Cerebellar nuclear complex (tissue), 1 donor: ENCODE measurements around the gene WDR90.
"Not testable (repeated sequence)": the region's sequence is repeated elsewhere in the genome, so short reads cannot be mapped to it uniquely, and the experiment has no call there.

Source experiments
- DNase-seq, 2 experiments: peaks; one replicate each; lab custom pipeline; 2025; lab: John Stamatoyannopoulos, UW

The WDR90 gene

DNA sequence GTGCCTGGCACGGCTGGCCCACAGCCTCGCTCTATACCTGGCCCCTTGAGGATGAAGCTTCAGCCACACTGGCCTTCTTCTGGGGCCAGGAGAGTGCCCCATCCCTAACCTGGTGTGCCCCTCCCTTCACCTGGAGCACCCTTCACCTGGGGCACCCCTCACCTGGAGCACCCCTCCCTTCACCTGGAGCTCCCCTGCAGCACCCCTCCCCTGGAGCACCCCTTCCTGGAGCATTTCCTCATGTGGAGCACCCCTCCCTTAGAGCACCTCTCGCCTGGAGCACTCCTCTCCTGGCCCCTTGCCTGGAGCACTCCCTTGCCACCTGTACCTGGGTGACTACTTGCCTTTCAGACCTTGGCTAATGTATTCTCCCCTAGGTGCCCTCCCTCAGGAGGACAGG, 58.9 kb downstream of the WDR90 start:
- no peak for DNase-seq

DNA sequence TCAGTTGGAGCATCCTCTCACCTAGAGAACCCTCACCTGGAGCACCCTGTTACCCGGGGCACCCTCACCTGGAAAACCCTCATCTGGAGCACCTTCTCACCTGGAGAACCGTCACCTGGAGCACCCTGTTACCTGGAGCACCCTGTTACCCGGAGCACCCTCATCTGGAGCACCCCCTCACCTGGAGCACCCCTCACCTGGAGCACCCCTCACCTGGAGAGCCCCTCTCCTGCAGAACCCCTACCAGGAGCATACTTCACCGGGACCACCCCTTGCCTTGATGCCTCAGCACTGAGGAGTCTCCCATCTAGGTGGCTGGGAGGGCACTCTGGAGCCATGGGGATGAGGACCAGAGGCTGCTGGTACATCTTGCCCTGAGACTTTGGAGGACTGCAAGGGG, 59.8 kb downstream of the WDR90 start:
- no peak for DNase-seq

- DNase-seq, result peak; percentile 80 to 85
Measured at GRCh38 chr16:709566-710499, 60.7 kb downstream of the WDR90 start.

GRCh38 chr16:710500-711075, 61.4 kb downstream of the WDR90 start:
- DNase-seq, result no peak

DNA sequence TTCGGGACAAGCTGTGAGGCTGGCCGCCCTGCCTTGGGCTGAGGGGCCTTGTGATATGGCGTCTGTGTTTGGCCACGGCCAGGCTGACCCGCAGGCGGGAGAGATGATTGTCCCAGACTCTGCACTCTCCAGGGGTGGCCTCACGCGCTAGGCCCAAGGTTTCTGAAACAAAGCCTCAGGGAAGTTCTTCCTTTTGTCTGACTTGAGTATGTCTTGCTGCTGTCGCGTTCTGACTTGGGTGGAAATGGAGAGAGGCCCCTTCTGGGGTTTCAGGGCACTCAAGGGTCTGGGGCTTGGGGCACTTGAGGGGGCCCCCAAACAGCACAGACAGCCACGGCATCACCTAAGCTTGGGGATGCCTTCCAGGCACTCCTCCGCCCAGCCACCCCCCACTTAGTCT, 61.9 kb downstream of the WDR90 start:
- no peak for DNase-seq

DNA sequence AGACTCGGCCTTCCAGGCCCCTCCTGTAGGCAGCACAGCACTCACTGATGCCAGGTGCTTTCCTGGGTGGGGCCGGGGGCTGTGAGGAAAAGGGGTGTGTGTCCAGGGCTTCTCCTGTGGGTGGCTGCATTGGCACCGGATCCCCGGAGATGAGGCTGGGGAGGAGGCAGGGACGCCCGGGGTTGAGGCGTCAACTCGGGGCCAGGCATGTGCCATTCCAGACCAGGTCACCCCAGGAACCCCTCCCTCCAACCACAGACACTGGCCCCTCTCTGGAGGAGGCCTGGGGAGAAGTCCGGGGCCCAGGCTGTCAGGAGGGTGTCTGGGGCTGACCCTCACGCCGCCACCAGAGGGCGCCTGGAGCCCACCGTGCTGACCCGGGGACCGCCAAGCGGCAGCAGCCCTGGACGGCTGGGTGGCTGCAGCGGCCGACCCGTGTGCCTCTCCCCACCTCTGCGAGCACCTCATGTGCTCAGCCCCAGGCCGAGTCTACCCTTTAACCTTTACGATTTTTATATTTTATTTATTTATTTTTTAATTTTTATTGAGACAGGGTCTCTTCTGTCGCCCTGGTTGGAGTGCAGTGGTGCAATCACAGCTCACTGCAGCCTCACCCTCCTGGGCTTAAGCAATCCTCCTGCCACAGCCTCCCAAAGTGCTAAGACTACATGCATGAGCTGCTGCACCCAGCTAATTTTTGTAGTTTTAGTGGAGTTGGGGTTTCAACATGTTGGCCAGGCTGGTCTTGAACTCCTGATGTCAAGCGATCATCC, 62.6 kb downstream of the WDR90 start:
- no peak for DNase-seq

DNA sequence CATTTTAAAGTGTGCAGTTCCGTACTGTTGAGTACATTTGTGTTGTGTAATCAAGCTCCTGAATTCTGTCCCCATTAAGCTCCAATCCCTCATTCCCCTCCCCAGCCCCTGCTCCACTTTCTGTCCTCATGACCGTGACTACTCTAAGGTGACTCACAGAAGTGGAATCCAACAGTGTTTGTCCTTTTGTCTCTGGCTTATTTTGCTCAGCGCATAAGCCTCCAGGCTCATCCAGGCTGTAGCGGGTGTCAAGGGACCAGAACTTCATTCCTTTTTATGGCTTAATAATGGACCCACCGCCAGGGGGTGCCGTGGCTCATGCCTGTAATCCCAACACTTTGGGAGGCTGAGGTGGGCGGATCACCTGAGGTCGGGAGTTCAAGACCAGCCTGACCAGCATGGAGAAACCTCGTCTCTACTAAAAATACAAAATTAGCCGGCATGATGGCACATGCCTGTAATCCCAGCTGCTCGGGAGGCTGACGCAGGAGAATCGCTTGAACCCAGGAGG, 63.6 kb downstream of the WDR90 start:
- DNase-seq, result not testable (repeated sequence)

- no peak for DNase-seq
Measured at GRCh38 chr16:714079-714478, 64.9 kb downstream of the WDR90 start.

DNA sequence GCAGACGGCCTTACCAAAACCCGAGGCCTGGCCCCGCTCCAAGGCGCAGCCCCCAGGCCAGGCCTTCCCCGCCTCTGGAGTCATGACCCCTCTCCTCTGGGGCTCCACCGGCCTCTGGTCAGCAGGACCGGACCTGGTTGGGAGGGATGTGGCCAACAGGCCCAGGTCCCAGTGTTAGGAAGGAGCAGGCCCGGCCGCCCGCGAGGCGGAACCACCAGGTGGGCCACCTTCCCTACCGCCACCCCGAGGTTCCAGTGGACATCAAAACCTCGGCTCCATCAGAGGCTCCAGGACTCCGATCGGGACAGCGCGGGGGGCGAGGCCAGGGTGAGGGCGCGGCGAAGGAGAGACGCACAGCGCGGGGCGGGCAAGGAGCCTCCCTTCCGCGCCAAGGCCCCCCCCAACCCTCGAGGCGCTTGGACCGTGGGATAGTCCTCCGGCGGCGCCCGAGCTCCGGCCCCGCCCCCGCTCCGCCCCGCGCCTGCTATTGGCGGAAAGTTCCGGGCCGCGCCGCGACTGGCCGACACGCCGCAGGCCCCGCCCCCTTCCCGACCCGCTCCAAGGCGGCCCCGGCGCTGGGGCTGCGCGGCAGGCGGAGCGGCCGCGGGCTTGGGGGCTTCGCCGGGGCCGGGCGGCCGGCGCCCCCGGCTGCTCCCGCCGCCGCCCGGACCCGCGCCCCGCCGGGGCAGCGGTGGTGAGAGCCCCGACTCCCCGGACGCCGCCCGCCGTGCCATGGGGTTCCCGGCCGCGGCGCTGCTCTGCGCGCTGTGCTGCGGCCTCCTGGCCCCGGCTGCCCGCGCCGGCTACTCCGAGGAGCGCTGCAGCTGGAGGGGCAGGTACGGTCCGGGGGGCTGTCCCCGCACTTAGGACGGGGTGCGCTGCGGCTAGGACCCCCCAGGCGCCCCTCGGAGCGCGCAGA, 65.7 kb downstream of the WDR90 start, which contains the start of gene METRN:
Gene METRN (plus strand): TSS at position 561 of the 919 bp plus-strand sequence. CDS start 172 bp downstream, at position 733.
- no peak for DNase-seq

DNA sequence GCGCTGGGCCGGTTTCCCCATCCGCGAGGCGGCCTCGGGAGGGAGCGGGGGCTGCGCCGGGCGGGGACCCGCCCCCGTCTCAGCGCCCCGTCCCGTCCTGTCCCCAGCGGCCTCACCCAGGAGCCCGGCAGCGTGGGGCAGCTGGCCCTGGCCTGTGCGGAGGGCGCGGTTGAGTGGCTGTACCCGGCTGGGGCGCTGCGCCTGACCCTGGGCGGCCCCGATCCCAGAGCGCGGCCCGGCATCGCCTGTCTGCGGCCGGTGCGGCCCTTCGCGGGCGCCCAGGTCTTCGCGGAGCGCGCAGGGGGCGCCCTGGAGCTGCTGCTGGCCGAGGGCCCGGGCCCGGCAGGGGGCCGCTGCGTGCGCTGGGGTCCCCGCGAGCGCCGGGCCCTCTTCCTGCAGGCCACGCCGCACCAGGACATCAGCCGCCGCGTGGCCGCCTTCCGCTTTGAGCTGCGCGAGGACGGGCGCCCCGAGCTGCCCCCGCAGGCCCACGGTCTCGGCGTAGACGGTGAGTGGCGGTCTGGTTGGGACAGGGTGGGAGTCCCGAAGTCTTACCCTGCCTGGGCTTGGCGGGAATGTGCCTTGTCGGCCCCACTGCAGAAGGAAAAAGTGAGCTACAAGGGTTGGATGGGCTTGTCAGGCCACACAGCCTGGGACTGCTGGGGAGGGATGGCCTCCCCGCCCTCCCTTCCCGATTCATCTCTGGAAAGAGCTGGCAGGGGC, 66.5 kb downstream of the WDR90 start:
- DNase-seq, result no peak

GRCh38 chr16:716200-716568, 67.0 kb downstream of the WDR90 start:
- DNase-seq, result no peak

- DNase-seq, result no peak
Measured at GRCh38 chr16:716768-717325, 67.7 kb downstream of the WDR90 start.
